NOMO-1 treated with dmso at 0.1 percent for 144 hours (cell line): ENCODE measurements around the gene CAPN12.

ENCODE experiments used
- DNase-seq: peaks from one replicate; lab custom pipeline; 2025; ENCODE audit not compliant: unreplicated experiment; lab: John Stamatoyannopoulos, UW

CAPN12 gene

DNA sequence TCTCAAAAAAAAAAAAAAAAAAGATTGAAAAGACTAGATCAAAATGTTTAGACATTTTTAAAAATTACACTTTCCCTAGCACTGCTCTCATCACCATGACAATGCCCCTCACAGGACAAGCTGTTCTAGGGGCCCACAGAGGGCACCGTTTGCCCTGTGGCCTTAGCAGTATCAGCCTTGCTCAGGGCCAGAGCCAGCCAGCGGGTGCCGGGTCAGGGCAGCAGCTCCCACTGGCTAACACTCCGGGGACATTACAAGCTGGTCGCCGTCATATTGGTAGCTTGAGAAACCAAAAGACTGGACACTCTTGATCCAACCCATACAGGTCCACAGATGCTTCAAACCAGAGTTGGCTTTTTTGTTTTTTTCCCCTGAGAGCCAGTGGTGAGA lies 18.0 kb downstream of the CAPN12 start:
- DNase-seq: no peak

GRCh38 chr19:38725469-38726283 lies 18.6 kb downstream of the CAPN12 start:
- DNase-seq: no peak

GRCh38 chr19:38723990-38724854 lies 20.1 kb downstream of the CAPN12 start:
- DNase-seq: no peak

GRCh38 chr19:38723606-38723965 lies 20.7 kb downstream of the CAPN12 start:
- DNase-seq: no peak

- no peak for DNase-seq
These were observed 21.2 kb downstream of the CAPN12 start for GRCh38 chr19:38722947-38723605.

- no peak for DNase-seq
These were observed 22.1 kb downstream of the CAPN12 start for GRCh38 chr19:38721979-38722773.

GRCh38 chr19:38721496-38721895 lies 22.8 kb downstream of the CAPN12 start:
- no peak for DNase-seq

DNA sequence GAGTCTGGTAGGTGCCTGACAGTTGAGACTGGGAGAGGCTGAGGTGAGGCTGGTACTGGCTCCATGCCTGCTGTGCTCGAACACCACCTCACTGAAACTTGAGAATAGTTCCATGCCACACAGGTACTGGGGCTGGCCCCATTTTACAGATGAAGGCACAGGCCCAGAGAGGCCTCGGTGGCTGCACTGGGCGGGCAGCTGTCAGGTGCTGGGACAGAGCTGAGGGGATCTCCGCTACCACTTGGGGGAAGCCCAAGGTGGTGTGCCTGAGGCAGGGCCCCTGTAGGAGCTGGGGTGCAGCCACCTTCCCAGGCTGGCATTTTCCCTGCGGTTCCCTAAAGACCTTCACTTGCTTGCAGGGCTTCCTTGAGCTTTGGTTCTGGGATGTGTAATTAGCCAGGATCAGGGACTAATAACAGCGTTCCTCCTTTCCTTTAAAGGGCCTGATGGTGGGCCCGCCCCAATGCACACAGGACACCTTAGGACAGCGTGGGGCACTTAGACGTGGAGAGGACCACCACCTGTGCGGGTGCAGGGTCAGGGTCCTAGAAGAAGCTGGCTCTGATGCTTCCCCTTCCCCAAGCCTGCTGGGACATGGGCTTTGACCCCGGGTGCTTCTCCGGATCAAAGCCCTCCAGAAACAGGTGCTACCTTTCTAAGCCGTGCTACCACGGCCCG lies 23.6 kb downstream of the CAPN12 start:
- no peak for DNase-seq

GRCh38 chr19:38719761-38720558 lies 24.3 kb downstream of the CAPN12 start:
- no peak for DNase-seq

DNA sequence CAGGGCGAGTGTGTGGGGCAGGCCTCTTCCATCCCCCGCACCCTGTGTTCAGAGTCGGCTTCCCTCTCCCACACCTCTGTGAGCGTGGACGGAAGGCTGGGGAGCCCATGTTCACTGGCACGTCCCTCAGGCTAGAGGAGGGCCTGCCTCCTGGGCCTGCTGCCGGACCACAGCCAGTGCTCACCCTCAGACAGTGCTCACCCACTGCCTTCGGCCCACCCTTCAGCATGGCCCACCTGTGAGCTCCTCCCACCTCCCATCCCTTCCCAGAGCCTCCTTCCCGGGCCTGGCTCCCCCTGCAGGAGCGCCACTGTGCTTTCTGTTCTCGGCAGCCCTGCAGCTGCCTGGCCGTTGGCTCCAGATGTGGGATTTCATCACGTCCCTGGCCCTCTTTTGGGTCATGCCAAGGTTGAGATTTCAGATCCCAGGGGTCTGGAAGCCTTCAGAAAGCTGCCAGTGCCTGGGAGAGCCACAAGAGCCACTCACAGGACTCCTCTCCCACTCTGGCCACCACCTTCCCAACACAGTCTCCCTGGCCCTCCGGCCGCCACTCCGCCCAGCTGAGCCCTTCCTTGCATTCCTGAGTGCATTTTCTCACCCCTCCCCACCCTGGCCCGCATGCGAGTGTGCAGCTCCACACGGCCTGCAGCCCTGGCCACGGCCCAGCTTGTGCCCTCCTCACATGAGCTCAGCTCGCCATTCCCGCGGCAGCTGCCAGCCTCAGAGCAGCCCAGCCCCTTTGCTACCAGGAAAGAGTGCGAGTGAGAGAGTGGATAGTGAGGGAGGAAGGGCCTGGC lies 25.3 kb downstream of the CAPN12 start:
- DNase-seq: no peak

- DNase-seq: no peak
These were observed 26.4 kb downstream of the CAPN12 start for GRCh38 chr19:38717855-38718254.

DNA sequence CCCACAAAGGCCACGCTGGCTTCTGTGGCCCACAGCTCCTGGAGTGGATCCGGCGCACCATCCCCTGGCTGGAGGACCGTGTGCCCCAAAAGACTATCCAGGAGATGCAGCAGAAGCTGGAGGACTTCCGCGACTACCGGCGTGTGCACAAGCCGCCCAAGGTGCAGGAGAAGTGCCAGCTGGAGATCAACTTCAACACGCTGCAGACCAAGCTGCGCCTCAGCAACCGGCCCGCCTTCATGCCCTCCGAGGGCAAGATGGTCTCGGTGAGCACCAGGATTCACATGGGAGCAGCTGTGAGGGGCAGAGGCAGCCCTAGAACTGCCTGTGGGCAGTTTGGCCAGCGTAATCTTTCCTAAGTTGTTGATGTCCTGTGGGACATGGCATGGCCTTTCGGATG lies 27.2 kb downstream of the CAPN12 start:
- DNase-seq: no peak

DNA sequence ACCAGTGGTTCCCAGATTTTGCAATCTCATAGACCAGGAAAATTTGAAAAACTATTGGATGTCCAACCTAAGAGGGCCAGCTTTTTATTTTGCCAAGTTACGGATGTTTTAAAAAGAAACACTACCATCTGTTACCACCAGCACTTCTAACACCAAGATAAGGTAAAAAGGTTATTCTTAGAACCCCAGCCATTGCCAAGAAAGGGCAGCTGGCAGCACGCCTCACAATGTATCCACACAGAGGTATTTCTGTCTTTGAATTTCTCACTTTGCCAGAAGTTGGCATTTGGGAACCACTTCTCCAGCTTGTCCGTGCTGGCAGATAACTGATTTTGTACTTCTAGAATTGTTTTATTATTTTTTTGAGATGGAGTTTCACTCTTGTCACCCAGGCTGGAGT lies 28.7 kb downstream of the CAPN12 start:
- DNase-seq: no peak

- no peak for DNase-seq
These were observed 29.9 kb downstream of the CAPN12 start for GRCh38 chr19:38714354-38714778.

DNA sequence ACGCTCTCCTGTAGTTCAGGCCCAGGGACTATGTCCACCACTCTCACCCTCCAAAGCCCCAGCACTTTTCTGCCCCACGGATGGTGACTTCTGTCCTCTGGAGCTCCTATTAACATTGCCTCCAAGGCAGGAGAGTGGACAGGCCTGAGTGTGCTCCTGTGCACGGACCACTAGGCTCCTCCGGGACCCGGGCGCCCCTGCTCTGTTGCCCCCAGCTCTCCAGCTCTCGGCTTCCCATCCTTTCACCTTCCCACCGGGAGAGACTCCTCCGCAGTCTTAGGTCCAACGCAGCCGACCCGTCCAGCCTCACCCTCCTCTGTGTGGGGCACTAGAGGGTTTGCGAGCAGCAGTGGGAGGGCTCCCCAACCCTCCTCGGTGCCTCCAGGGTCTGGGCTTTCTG lies 30.4 kb downstream of the CAPN12 start:
- DNase-seq: no peak

GRCh38 chr19:38713227-38713649 lies 31.0 kb downstream of the CAPN12 start:
- DNase-seq: no peak

DNA sequence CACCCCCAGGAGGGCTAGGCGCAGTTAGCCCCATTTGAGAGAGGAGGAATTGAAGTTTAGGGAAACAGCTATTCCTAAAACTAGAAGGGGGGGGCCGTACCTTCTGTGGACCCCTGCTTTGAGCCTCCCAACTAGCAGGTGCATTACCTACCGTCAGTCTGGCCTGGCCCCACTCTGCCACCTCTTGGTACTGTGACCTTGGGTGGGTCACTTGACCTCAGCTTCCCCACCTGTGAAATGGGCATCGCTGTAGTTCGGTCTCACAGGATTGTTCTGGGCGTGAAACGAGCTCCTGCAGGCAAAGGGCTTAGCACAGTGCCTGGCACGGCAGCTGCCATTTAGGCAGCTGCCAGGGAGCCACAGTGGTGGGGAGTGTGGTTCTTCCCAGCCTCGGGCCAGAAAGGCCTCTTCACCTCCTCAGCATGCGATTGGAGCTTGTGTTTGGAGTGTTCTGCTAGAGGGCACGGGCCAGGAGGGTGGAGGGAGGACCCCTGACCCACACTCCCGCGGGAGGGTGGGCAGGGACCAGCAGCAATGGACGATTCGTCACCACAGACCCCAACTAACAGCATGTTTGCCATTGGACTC lies 32.0 kb downstream of the CAPN12 start:
- no peak for DNase-seq

DNA sequence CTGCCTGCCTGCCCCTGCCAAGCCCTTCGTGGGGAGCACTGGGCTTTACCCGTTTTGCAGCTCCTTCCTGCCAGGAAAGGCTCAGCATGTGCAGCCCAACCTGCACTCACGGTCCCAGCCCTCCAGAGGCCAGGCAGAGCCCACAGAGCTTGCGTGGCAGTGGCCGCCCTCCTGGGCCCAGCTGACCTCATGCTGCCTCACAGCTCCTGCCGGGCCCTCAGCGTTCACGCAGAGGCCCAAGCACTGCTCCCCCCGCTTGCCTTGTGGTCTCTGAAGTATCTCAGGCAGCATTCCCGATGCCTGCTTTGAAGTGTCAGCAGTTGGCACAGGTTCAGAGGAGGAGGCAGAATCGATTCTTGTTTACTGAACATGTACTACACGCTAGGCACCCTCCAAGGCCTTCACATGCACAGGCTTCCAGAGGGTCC lies 32.5 kb downstream of the CAPN12 start:
- DNase-seq: no peak
